BE2C (cell line): ENCODE measurements around the gene SLC26A8.
A peak's percentile ranks its signal among the peaks of the same experiment; 100 is the strongest.

Experiments used
- DNase-seq: peaks from one replicate; pipeline ENCODE4 v3.0.0-alpha.2; 2020
- H3K27me3 ChIP-seq: fragments of 250-450 bp; sonication (Bioruptor Pico); 2 replicates; pipeline ENCODE4 v1.5.1; 2020; ENCODE audit warnings: mild to moderate bottlenecking
- H3K36me3 ChIP-seq: fragments of 250-450 bp; sonication (Bioruptor Pico); 2 replicates; pipeline ENCODE4 v1.5.1; 2020; ENCODE audit warnings: mild to moderate bottlenecking
- H3K4me1 ChIP-seq: fragments of 250-450 bp; sonication (Bioruptor Pico); 2 replicates; pipeline ENCODE4 v1.5.1; 2020
- H3K4me3 ChIP-seq: 2 replicates; pipeline ENCODE4 v1.5.1; 2011; ENCODE audit warnings: low read depth, low read length
- H3K9me3 ChIP-seq: fragments of 250-450 bp; sonication (Bioruptor Pico); 2 replicates; pipeline ENCODE4 v1.5.1; 2020
- CTCF ChIP-seq: IDR thresholded peaks from 2 replicates; pipeline ENCODE4 v1.5.1; 2012; ENCODE audit warnings: mild to moderate bottlenecking, low read depth, low read length

The SLC26A8 gene

DNA sequence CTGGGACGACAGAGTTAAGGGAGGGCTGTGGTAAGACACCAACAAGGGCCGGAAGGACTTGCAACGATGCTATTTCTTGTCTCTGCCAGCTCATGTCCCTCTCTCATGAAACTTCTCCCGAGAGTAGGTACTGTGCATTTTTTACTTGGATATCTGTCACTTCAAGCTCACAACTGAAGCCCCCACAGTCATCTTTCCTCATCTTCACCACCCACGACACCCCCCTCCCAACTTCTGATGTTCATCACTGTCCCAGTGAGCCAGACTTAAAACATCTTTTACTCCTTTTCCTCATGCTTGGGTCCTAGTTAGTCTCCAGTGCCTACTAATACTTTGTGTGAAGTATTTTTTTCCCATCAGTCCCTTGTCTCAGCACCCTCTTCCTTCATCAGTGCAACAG lies 68.9 kb downstream of the SLC26A8 start:
- Histone ChIP-seq H3K9me3 (no peaks in the 10 kb centered on the region), H3K4me1 (no peaks in the 10 kb centered on the region), H3K27me3 (no peaks in the 10 kb centered on the region), H3K36me3 (no peaks in the 10 kb centered on the region), H3K4me3 (no peak overlapping the region)
- no peak for TF ChIP-seq CTCF
- no peak for DNase-seq

DNA sequence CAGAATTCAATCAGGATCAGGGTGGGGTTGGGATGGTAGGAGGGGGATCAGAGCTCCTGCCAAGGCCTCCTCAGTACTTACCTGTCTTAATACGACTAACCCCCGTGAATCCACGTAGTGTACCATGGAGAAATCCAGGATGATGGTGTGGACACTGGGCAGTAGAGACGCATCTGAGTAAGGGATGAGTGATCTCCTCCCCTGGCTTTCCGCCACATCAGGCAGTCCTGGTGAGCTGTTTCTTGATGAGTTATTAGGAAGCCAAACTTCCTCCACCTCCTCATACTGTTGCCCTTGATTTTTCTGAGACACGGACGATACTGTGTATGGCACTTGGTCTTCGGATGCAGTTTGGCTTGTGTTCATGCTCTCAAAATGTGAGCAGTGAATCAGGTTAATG lies 69.4 kb downstream of the SLC26A8 start:
- no peak overlapping the region for H3K4me3 ChIP-seq
- H3K36me3 ChIP-seq = no peaks in the 10 kb centered on the region
- TF ChIP-seq CTCF = no peak
- H3K4me1 ChIP-seq = no peaks in the 10 kb centered on the region
- H3K9me3 ChIP-seq = no peaks in the 10 kb centered on the region
- no peaks in the 10 kb centered on the region for H3K27me3 ChIP-seq
- DNase-seq = no peak

- TF ChIP-seq CTCF = no peak
- Histone ChIP-seq H3K4me1 (no peaks in the 10 kb centered on the region), H3K4me3 (no peak overlapping the region), H3K9me3 (no peaks in the 10 kb centered on the region), H3K36me3 (no peaks in the 10 kb centered on the region), H3K27me3 (no peaks in the 10 kb centered on the region)
- DNase-seq = no peak
Measured at GRCh38 chr6:35954333-35954732, 70.1 kb downstream of the SLC26A8 start.

DNA sequence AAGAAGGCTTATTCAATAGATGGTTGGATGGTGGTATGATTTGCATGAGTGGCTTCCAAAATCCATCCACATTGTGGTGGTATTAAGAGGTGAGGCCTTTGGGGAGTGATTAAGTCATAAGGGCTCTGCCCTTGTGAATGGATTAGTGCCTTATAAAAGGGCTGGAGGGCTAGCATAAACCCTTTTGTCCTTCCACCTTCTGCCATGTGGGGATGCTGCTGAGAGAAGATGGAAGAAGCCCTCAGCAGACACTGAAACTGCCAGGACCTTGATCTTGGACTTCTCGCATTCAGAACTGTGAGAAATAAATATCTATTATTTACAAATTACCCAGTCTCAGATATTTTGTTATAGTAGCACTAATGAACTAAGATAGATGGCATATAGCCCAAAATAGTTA lies 75.7 kb downstream of the SLC26A8 start:
- DNase-seq = peak; percentile 22
- no peaks in the 10 kb centered on the region for H3K9me3 ChIP-seq
- peak; percentile 45 for TF ChIP-seq CTCF
- H3K36me3 ChIP-seq = no peaks in the 10 kb centered on the region
- no peaks in the 10 kb centered on the region for H3K27me3 ChIP-seq
- H3K4me3 ChIP-seq = no peak overlapping the region
- H3K4me1 ChIP-seq = no peaks in the 10 kb centered on the region

DNA sequence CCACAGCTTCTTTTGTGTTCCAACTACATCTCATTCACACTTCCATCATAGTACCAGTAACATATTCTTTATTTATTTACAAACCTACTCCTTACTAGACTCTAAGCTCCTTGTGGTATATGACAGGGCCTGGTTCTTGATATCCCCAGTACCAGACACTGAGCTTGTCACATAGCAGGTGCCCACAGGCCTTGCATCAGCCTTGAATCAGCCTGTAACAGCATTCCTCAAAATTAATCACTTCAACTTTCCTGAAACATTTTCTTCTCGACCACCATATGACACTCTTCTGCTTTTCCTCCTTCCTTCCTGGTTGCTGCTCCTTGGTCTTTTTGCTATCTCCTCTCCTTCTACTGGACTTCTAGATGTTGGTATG lies 78.8 kb downstream of the SLC26A8 start:
- no peaks in the 10 kb centered on the region for H3K9me3 ChIP-seq
- no peak for DNase-seq
- no peak for TF ChIP-seq CTCF

GRCh38 chr6:35943390-35943789 lies 81.1 kb downstream of the SLC26A8 start:
- no peaks in the 10 kb centered on the region for H3K27me3 ChIP-seq
- no peak for TF ChIP-seq CTCF
- 0 out of 2 replicates have a peak, but pooled peaks cover 2% of the 10 kb centered on the region for H3K4me1 ChIP-seq
- H3K4me3 ChIP-seq = no peak overlapping the region
- no peaks in the 10 kb centered on the region for H3K9me3 ChIP-seq
- no peak for DNase-seq
- H3K36me3 ChIP-seq = no peaks in the 10 kb centered on the region

More for the DNA sequence above, 78.8 kb downstream of the SLC26A8 start:
- Histone ChIP-seq H3K4me3 (no peak overlapping the region), H3K4me1 (0 out of 2 replicates have a peak, but pooled peaks cover 2% of the 10 kb centered on the region), H3K36me3 (no peaks in the 10 kb centered on the region), H3K27me3 (no peaks in the 10 kb centered on the region)
